GM12873 (cell line): ENCODE data around the gene FILIP1L.

Experiments used
- TF ChIP-seq, protein P1 (sequence below): IDR thresholded peaks from 2 replicates; pipeline ENCODE4 v1.5.1; 2012; ENCODE audit warnings: low read depth, mild to moderate bottlenecking, moderate library complexity, low read length, control low read depth; ENCODE audit not compliant: insufficient read depth; ENCODE audit errors: missing control alignments

FILIP1L gene

DNA sequence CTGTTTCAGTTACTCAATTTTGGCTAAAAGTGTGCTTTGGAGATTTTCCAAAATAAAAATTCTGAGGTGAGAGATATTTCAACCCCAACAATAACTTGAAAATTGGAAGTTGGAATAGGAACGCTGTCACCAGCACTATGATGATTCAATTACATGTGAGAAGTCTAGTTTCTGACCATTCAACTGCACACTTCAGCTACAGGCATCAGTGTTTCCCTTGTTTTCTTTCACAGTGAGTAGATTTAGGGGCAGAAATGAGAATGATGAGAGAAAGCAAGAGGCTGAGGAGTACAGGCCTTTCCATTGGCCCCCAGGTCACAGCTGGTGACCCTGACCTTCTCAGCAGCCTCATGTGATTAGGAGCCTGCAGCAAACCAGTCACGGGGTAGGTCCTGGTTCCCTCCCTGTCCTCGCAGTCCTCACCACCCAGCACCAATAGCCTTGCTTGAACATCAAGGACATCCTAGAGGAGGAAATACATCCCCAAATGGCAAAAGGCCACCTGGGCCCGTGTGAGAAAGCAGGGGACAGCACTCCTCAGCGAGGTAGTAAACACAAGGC is 10.0 kb upstream of the FILIP1L start:
- TF ChIP-seq, protein P1, sequence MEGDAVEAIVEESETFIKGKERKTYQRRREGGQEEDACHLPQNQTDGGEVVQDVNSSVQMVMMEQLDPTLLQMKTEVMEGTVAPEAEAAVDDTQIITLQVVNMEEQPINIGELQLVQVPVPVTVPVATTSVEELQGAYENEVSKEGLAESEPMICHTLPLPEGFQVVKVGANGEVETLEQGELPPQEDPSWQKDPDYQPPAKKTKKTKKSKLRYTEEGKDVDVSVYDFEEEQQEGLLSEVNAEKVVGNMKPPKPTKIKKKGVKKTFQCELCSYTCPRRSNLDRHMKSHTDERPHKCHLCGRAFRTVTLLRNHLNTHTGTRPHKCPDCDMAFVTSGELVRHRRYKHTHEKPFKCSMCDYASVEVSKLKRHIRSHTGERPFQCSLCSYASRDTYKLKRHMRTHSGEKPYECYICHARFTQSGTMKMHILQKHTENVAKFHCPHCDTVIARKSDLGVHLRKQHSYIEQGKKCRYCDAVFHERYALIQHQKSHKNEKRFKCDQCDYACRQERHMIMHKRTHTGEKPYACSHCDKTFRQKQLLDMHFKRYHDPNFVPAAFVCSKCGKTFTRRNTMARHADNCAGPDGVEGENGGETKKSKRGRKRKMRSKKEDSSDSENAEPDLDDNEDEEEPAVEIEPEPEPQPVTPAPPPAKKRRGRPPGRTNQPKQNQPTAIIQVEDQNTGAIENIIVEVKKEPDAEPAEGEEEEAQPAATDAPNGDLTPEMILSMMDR = no peak

DNA sequence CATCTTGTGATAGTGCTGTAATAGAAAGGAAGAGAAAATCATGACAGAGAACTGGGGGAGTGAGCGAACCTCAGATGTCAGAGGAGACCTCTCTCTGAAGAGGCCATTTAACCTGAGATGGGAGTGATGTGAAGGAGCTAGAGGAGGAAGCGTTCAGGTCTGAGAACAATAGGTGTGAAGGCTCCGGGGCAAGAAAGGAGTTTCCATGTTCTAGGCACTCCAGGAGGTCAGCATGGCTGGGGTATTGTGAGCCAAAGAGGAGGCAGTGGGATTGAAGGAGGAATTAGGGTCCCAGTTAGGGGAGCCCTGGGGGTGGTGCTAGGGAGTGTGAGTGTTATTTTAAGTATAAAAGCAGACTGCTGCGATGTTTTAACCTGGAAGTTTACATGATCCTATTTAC is 8.8 kb upstream of the FILIP1L start:
- TF ChIP-seq, protein P1 = no peak

DNA sequence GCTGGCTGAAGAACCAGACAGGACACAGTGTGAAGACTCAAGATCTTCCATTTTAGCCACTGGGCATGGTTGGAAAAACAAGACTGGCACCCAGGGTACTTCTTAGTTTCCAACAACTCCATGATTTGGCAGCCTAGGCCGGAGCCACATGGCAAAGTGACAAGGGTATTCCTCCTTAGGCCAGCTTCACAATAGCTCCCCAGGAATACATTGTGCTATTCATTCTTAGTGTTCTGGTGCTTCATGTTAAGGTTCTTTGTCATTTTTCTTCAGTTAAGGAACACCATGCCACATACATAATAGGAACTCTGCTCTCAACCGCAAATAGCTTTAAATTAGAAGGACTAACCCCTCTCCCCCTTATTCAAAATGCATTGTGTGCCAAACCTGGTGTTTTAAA is 8.0 kb upstream of the FILIP1L start:
- TF ChIP-seq, protein P1 = no peak

DNA sequence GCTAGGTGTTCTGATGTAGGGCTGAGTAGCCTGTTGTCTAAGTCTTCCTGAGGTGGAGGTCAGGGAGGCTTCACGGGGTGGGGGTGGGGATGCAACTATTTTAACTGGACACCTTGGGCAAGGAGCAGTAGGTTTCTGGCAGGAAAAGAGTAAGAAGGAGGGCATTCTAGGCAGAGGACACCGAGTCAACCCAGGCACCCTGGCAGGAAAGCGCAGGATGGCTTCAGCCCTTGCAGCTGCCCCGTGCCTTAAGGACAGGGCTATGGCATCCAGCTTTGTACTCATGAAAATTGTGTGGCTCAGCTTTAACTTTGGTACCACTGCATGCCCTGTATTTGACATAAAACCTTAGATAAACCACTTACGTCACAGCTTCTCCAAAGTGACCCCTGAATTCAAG is 6.4 kb upstream of the FILIP1L start:
- TF ChIP-seq, protein P1 = no peak

DNA sequence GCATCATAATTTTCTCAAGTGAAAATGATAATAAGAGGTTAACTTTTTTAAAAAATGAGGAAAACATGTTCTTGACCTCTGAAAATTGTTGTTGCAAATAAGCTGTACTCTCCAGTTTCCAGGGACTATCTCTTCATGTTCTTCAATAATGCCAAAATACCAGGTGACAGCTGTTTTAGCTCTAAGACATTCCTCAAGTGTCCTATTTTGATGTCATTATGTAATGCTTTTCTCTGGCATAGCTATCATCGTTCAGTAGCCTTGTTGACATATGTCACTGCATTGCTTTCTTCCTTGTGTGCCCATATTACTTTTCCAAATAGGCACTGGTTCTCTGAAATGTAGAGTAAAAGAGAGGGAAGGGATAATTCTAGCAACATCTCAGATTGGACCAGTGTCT is 5.7 kb upstream of the FILIP1L start:
- TF ChIP-seq, protein P1 = no peak

DNA sequence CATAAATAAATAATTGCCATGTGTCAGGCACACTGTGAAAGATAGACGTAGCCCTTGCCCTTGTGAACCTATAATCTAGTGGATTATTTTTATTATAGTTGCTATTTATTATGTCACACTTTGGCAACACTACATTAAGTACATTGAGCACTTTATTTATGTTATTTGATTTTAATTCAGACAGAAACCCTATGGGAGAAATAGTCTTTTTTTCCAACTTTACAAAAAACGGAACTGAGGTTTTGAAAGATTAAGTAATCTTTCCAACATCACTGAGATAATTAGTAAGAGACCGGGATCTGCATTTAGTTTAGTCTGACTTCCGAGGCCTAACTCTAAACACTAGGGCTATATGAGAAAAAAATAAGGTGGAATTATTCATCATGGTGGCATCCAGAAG is 2.8 kb upstream of the FILIP1L start:
- TF ChIP-seq, protein P1 = no peak

DNA sequence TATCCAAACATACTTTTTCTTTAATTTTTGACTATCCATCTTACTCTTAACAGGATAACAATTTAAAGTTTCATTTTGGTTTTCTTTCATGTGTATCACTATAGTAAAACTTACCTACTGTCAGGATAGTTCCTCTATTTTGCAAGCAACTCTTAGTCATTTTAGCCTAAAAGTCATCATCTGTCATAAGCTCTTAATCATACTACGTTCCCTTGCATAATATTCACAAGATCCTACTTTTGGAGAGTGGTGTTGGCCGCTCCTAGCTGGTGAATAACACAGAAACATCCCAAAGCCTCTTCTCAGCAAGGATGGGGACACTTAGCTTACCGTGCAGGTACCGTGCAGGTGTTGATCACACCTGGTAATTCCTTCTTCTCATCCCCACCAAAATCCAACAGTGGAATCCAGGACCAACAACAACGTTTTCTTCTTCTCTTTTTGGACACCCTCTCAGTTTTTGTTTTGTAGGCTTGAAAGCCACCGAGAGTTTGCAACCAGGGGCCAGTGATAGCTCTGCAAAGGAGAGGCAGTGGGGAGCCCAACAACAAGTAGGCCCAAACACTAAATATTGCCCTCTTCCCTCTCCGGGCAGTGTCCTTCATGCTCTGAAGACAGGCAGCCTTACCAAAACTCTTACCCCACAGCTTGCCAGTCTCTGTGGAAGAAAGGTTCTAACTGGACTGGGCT is 433 bp downstream of the FILIP1L start:
- TF ChIP-seq, protein P1 = no peak
